ENCODE results near the gene PPP1R7. TPM values are rescaled to one million over a fixed set of nuclear protein-coding genes. Genes with fewer than 3 reads are reported as not detected.

The PPP1R7 gene
- total RNA-seq, 1 donor from 2014 or later: 52.9 TPM

DNA sequence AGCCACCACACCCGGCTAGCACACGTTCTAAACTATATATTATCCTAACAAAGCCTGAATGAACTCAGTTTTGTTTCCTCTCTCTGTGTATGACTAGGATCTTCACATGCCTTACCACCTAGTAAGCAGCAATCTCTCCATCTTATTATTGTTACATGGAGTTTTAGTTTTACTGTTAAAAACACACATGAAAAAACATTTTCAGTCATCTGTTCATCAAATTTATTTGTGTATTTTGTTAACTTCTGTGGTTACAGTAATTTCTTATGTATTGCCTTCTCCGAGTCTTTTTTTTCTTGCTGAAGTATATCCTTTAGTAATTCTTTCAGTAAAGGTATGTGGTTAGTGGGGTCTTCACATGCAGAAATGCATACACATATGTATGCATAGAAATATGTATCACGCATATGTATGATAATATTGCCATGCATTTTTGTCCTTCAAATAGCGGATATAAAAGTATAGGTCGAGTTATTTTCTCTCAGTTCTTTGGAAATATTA, 69.6 kb downstream of the PPP1R7 start:
- peaks cover 15% of the 10 kb centered on the region for H3K27me3 ChIP-seq
- no peaks in the 10 kb centered on the region for H3K36me3 ChIP-seq
- H3K27ac Mint-ChIP-seq: no peak overlapping the region
- H3K4me2 ChIP-seq: no peak overlapping the region
- no peak overlapping the region for H2AFZ ChIP-seq (replicated peaks)
- no peak overlapping the region for H3K4me3 ChIP-seq
- no peak overlapping the region for H3K9ac ChIP-seq
- peaks cover 22% of the 10 kb centered on the region for H3K4me1 ChIP-seq
- peaks cover 4% of the 10 kb centered on the region for H4K20me1 ChIP-seq (ENCODE audit: low read depth)
- peaks cover 5% of the 10 kb centered on the region for H3K79me2 ChIP-seq (ENCODE audit: low read depth)
- no peak overlapping the region for H3K27ac ChIP-seq
- peaks cover 33% of the 10 kb centered on the region for H3F3A ChIP-seq (ENCODE audit: low read depth)
- peaks cover 13% of the 10 kb centered on the region for H3K27me3 Mint-ChIP-seq (ENCODE audit: insufficient read depth, low read depth)
- no peak for TF ChIP-seq EZH2phosphoT487 (IDR thresholded peaks at IDR 0.05)
- TF ChIP-seq, protein P1, sequence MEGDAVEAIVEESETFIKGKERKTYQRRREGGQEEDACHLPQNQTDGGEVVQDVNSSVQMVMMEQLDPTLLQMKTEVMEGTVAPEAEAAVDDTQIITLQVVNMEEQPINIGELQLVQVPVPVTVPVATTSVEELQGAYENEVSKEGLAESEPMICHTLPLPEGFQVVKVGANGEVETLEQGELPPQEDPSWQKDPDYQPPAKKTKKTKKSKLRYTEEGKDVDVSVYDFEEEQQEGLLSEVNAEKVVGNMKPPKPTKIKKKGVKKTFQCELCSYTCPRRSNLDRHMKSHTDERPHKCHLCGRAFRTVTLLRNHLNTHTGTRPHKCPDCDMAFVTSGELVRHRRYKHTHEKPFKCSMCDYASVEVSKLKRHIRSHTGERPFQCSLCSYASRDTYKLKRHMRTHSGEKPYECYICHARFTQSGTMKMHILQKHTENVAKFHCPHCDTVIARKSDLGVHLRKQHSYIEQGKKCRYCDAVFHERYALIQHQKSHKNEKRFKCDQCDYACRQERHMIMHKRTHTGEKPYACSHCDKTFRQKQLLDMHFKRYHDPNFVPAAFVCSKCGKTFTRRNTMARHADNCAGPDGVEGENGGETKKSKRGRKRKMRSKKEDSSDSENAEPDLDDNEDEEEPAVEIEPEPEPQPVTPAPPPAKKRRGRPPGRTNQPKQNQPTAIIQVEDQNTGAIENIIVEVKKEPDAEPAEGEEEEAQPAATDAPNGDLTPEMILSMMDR (IDR thresholded peaks at IDR 0.05): no peak
- TF ChIP-seq EZH2 (IDR thresholded peaks at IDR 0.05): no peak
- H3K36me3 Mint-ChIP-seq: peaks cover 2% of the 10 kb centered on the region
- peaks cover 33% of the 10 kb centered on the region for H3K4me1 Mint-ChIP-seq
- H3K9me3 Mint-ChIP-seq: no peaks in the 10 kb centered on the region
- DNase-seq (ENCODE audit: low spot score): no peak
- no peaks in the 10 kb centered on the region for H3K9me3 ChIP-seq (ENCODE audit: low read depth)
- H3K4me3 Mint-ChIP-seq: peak overlapping the region; percentile 96

DNA sequence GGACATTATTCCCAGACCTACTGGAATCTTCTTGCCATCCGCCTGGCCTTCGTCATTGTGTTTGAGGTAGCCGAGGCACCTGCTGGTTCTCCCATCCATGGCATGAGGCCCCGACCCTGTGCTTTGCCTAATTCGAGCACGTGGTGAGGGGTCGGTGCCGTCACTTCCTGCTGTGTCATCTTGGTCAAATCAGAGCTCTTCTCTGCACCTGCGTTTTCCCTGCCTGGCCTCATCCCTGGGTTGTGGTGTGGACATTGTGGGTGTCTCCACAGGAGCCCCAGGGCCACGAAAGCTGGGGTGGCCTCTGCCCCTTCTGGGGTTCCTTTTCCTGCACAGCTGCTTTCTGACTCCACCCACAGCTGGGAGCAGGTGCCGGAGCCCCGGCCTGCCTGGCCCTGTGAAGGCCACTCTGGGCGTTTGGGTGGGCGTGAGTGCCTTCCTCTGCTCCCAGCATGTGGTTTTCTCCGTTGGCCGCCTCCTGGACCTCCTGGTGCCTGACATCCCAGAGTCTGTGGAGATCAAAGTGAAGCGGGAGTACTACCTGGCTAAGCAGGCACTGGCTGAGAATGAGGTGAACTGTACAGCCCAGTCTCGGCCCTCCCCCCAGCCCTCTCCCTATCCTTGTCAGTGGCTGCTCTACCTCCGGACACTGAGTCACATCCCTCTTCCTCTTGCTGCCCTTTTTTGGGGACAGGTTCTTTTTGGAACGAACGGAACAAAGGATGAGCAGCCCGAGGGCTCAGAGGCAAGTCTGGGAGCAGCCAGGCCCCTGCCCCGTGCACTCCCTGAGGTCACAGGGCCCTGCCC, 73.1 kb downstream of the PPP1R7 start:
- no peak for DNase-seq (ENCODE audit: low spot score)
- Histone ChIP-seq H3K9ac (no peak overlapping the region), H3K4me2 (no peak overlapping the region), H3K79me2 (ENCODE audit: low read depth) (peaks cover 5% of the 10 kb centered on the region), H3K36me3 (no peaks in the 10 kb centered on the region), H3F3A (ENCODE audit: low read depth) (peaks cover 21% of the 10 kb centered on the region), H3K27me3 (peaks cover 15% of the 10 kb centered on the region), H2AFZ (replicated peaks) (no peak overlapping the region), H4K20me1 (ENCODE audit: low read depth) (peaks cover 4% of the 10 kb centered on the region), H3K9me3 (ENCODE audit: low read depth) (no peaks in the 10 kb centered on the region), H3K4me3 (no peak overlapping the region), H3K4me1 (peaks cover 16% of the 10 kb centered on the region), H3K27ac (no peak overlapping the region)
- no peak overlapping the region for H3K4me3 Mint-ChIP-seq
- no peak overlapping the region for H3K27ac Mint-ChIP-seq
- no peak for TF ChIP-seq EZH2phosphoT487 (IDR thresholded peaks at IDR 0.05)
- TF ChIP-seq EZH2 (IDR thresholded peaks at IDR 0.05): no peak
- TF ChIP-seq, protein P1 (IDR thresholded peaks at IDR 0.05): no peak
- peaks cover 15% of the 10 kb centered on the region for H3K27me3 Mint-ChIP-seq (ENCODE audit: insufficient read depth, low read depth)
- H3K9me3 Mint-ChIP-seq: no peaks in the 10 kb centered on the region
- peaks cover 41% of the 10 kb centered on the region for H3K4me1 Mint-ChIP-seq
- H3K36me3 Mint-ChIP-seq: peaks cover 12% of the 10 kb centered on the region

DNA sequence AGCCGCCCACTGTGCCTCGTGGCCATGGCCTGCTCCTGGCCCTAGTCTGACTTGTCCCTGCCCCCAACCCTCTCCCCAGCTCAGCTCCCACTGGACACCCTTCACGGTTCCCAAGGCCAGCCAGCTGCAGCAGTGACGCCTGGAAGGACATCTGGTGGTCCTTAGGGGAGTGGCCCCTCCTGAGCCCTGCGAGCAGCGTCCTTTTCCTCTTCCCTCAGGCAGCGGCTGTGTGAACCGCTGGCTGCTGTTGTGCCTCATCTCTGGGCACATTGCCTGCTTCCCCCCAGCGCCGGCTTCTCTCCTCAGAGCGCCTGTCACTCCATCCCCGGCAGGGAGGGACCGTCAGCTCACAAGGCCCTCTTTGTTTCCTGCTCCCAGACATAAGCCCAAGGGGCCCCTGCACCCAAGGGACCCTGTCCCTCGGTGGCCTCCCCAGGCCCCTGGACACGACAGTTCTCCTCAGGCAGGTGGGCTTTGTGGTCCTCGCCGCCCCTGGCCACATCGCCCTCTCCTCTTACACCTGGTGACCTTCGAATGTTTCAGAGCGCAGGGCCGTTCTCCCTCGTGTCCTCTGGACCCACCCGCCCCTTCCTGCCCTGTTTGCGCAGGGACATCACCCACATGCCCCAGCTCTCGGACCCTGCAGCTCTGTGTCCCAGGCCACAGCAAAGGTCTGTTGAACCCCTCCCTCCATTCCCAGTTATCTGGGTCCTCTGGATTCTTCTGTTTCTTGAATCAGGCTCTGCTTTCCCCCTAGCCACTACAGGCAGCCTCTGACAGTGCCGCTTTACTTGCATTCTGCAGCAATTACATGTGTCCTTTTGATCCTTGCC, 74.0 kb downstream of the PPP1R7 start:
- H3K36me3 Mint-ChIP-seq: peaks cover 15% of the 10 kb centered on the region
- H3K4me1 Mint-ChIP-seq: peaks cover 32% of the 10 kb centered on the region
- peaks cover 4% of the 10 kb centered on the region for H4K20me1 ChIP-seq (ENCODE audit: low read depth)
- H3K9me3 Mint-ChIP-seq: no peaks in the 10 kb centered on the region
- no peak overlapping the region for H3K9ac ChIP-seq
- DNase-seq (ENCODE audit: low spot score): peak; percentile 64
- no peak overlapping the region for H3K4me2 ChIP-seq
- H2AFZ ChIP-seq (replicated peaks): no peak overlapping the region
- TF ChIP-seq, protein P1 (IDR thresholded peaks at IDR 0.05): peak; percentile 16
- no peak for TF ChIP-seq EZH2phosphoT487 (IDR thresholded peaks at IDR 0.05)
- peaks cover 11% of the 10 kb centered on the region for H3K4me1 ChIP-seq
- H3K4me3 ChIP-seq: no peak overlapping the region
- H3K27ac Mint-ChIP-seq: peak overlapping the region; percentile 50
- H3K79me2 ChIP-seq (ENCODE audit: low read depth): peaks cover 5% of the 10 kb centered on the region
- H3K27me3 Mint-ChIP-seq (ENCODE audit: insufficient read depth, low read depth): peaks cover 10% of the 10 kb centered on the region
- H3K27me3 ChIP-seq: peaks cover 8% of the 10 kb centered on the region
- no peaks in the 10 kb centered on the region for H3K9me3 ChIP-seq (ENCODE audit: low read depth)
- no peaks in the 10 kb centered on the region for H3K36me3 ChIP-seq
- peak overlapping the region; percentile 33 for H3K4me3 Mint-ChIP-seq
- H3K27ac ChIP-seq: no peak overlapping the region
- H3F3A ChIP-seq (ENCODE audit: low read depth): peaks cover 13% of the 10 kb centered on the region

All from neural progenitor cell (in vitro differentiated cells).